Adrenal gland (tissue), 12 donors: Measurements from ENCODE around the gene RSRC1. TPM values are rescaled to one million over a fixed set of nuclear protein-coding genes. Genes with fewer than 3 reads are reported as not detected.

Experiments
- DNase-seq, 7 donors: peaks; one replicate each; pipeline ENCODE4 v3.0.0-alpha.2; 2019 to 2020
- H3K27ac ChIP-seq, 5 donors: fragments of 200-600 bp; sonication (generic) in 4 of 5; 1 replicate in 3 of 5; 2 replicates in 2 of 5; pipeline versions ENCODE4 v1.5.1 to v1.8.0; 2016 to 2020; ENCODE audit warnings: mild to moderate bottlenecking in 1 of 5
- H3K27me3 ChIP-seq: fragments of 200-600 bp; 2 replicates; pipeline ENCODE4 v1.8.0; 2021
- H3K36me3 ChIP-seq, 2 donors: fragments of 200-600 bp; replicated peaks in 1 of 2; 1 replicate in 1 of 2; 2 replicates in 1 of 2; pipeline versions ENCODE4 v1.5.1 to v1.8.0; 2018 to 2022
- H3K4me1 ChIP-seq, 2 donors: fragments of 200-600 bp; replicated peaks in 1 of 2; 1 replicate in 1 of 2; 2 replicates in 1 of 2; pipeline versions ENCODE4 v1.5.1 to v1.8.0; 2018 to 2021
- H3K4me3 ChIP-seq, 4 donors: fragments of 200-600 bp; sonication (generic) in 3 of 4; one replicate each; pipeline ENCODE4 v1.5.1; 2016 to 2018
- H3K9me3 ChIP-seq, 3 donors: fragments of 200-600 bp; sonication (generic) in 1 of 3; replicated peaks in 1 of 3; 1 replicate in 2 of 3; 2 replicates in 1 of 3; pipeline versions ENCODE4 v1.5.1 to v1.8.0; 2016 to 2021
- POLR2A ChIP-seq, 2 donors: fragments of 450-650 bp; IDR thresholded peaks; one replicate each; pipeline ENCODE4 v1.6.1; 2017; ENCODE audit warnings: antibody characterized with exemption in 2 of 2, mild to moderate bottlenecking in 2 of 2, moderate library complexity in 1 of 2
- whole genome bisulfite sequencing, 4 donors: extraction: QIAGEN DNeasy Blood & Tissue Kit in 2 of 4; methylation state at CpG; one replicate each; pipeline versions ENCODE4 v1.1.5 to v1.1.7; 2013 to 2017; 5-methylcytosine and 5-hydroxymethylcytosine counted together
- intact Hi-C, 2 donors: fragments of 100-400 bp; cut with DNase I; formaldehyde crosslinking; loops; one replicate each; pipeline versions ENCODE4 v1.14.1 to v1.15.0; 2022 to 2023
- polyA plus RNA-seq, 3 donors: library from polyadenylated mRNA; stranded (reverse); fragments of 200-250 nt in 2 of 3; fragments of 350-450 nt in 1 of 3; fragmentation: Illumina TruSeq in 1 of 3; extraction: RNeasy Lipid Tissue Mini Kit (QIAGEN cat#74804) in 1 of 3; gene quantifications; one replicate each; pipeline ENCODE4 v1.2.3, GENCODE V29; 2013 to 2014
- total RNA-seq, 9 donors: library from RNA; depleted of rRNA in 4 of 9; stranded (reverse); fragments of >200 nt in 4 of 9; fragments of 120-200 nt in 1 of 9; fragmentation: NEBNext Ultra II Directional in 1 of 9; extraction: Animal tissue kit (Norgen Biotek cat#: 25700) in 1 of 9; gene quantifications; one replicate each; pipeline versions ENCODE4 v1.1.0 to v1.2.4, GENCODE V29; 2013 to 2023
- TF ChIP-seq, protein P1 (sequence below), 6 experiments: fragments of 450-650 bp in 4 of 6; fragments of 200-600 bp in 2 of 6; sonication (generic) in 1 of 6; IDR thresholded peaks; 1 replicate in 5 of 6; 2 replicates in 1 of 6; pipeline versions ENCODE4 v1.5.1 to v1.8.0; 2016 to 2021; ENCODE audit warnings: antibody characterized with exemption in 6 of 6, mild to moderate bottlenecking in 2 of 6, moderate library complexity in 1 of 6
- donor health status: healthy with polysubstance abuse.
- donor health status: Bipolar disorder and iron deficiency.
- donor health status: DM: yes; HTN: yes; CAD: no.
- donor health status: DM: no; HTN: no; CAD: no.
- donor health status: DM: no; HTN: no; CAD: no.
- donor health status: DM: yes; HTN: yes; CAD: no.

The RSRC1 gene
- total and polyA plus RNA-seq, 12 donors, result 12.6 to 125 (median 37.5) TPM

DNA sequence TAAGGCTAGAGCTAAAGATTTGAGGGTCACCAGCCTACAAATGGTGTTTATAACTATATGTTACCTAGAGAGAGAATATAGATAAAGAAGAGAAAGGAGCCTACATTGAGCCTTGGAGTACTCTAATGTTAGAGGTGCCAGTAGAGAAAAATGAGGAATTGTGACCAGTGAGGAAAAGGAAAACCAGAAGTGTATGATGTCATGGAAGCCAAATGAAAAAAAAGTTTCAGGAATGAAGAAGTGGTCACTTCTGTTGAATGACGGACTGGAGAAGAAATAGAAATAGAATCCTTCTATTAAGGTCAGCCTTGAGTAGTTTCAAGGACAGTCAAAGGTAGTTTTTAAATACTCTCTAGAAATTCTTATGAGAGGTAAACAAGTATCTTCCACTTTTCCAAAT is 409.9 kb downstream of the RSRC1 start:
- WGBS, 4 donors, result 36 to 57% (median 41%) methylated on average over 1 of the region's 1 CpG
- Histone ChIP-seq H3K36me3 (no peaks in the 10 kb centered on the region), H3K4me3 (no peak overlapping the region), H3K9me3 (no peaks in the 10 kb centered on the region), H3K4me1 (no peaks in the 10 kb centered on the region), H3K27me3 (no peaks in the 10 kb centered on the region), H3K27ac (no peak overlapping the region)
- intact Hi-C loops, result no loop called here
- DNase-seq, result no peak
- no peak for TF ChIP-seq POLR2A (IDR thresholded peaks at IDR 0.05)
- TF ChIP-seq, protein P1, sequence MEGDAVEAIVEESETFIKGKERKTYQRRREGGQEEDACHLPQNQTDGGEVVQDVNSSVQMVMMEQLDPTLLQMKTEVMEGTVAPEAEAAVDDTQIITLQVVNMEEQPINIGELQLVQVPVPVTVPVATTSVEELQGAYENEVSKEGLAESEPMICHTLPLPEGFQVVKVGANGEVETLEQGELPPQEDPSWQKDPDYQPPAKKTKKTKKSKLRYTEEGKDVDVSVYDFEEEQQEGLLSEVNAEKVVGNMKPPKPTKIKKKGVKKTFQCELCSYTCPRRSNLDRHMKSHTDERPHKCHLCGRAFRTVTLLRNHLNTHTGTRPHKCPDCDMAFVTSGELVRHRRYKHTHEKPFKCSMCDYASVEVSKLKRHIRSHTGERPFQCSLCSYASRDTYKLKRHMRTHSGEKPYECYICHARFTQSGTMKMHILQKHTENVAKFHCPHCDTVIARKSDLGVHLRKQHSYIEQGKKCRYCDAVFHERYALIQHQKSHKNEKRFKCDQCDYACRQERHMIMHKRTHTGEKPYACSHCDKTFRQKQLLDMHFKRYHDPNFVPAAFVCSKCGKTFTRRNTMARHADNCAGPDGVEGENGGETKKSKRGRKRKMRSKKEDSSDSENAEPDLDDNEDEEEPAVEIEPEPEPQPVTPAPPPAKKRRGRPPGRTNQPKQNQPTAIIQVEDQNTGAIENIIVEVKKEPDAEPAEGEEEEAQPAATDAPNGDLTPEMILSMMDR (IDR thresholded peaks at IDR 0.05), result no peak

DNA sequence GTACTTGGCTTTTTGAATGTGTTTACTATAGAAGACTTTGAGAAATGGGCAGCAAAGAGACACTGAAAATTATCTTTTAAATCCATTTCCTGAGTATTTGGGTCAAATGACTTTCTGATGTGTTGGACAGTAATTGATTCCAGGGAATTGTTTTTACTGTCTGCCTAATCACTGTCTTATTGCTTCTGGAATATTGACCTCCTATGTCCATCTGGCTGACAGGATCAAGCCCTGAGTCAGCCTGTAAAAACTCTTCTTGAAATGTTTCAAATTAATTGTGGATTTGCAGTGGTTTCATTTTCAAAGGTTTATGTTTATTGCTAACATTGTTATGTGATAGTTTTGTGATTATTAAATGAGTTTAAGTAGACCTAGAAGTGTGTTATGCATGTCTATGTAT is 410.5 kb downstream of the RSRC1 start:
- Histone ChIP-seq H3K36me3 (no peaks in the 10 kb centered on the region), H3K27me3 (no peaks in the 10 kb centered on the region), H3K9me3 (no peaks in the 10 kb centered on the region), H3K27ac (no peak overlapping the region), H3K4me3 (no peak overlapping the region), H3K4me1 (no peaks in the 10 kb centered on the region)
- intact Hi-C loops, result no loop called here
- TF ChIP-seq, protein P1 (IDR thresholded peaks at IDR 0.05), result no peak
- TF ChIP-seq POLR2A (IDR thresholded peaks at IDR 0.05), result no peak
- no peak for DNase-seq

- intact Hi-C loops, result no loop called here
- H3K4me3 ChIP-seq, result no peak overlapping the region
- no peaks in the 10 kb centered on the region for H3K36me3 ChIP-seq
- WGBS, 4 donors, result 66 to 77% (median 76%) methylated on average over 4 of the region's 4 CpGs
- H3K4me1 ChIP-seq, result no peaks in the 10 kb centered on the region
- no peaks in the 10 kb centered on the region for H3K27me3 ChIP-seq
- peak in 1 of 7 donors; percentile 10 for DNase-seq
- H3K27ac ChIP-seq, result no peak overlapping the region
- H3K9me3 ChIP-seq, result no peaks in the 10 kb centered on the region
- TF ChIP-seq, protein P1 (IDR thresholded peaks at IDR 0.05), result no peak
- TF ChIP-seq POLR2A (IDR thresholded peaks at IDR 0.05), result no peak
These were observed 412.6 kb downstream of the RSRC1 start for GRCh38 chr3:158522221-158523136.

GRCh38 chr3:158528076-158528674 is 418.3 kb downstream of the RSRC1 start:
- no peak for DNase-seq
- H3K9me3 ChIP-seq, result no peaks in the 10 kb centered on the region
- no peak overlapping the region for H3K27ac ChIP-seq
- no peak overlapping the region for H3K4me3 ChIP-seq
- TF ChIP-seq, protein P1 (IDR thresholded peaks at IDR 0.05), result no peak
- TF ChIP-seq POLR2A (IDR thresholded peaks at IDR 0.05), result no peak
- H3K4me1 ChIP-seq, result no peaks in the 10 kb centered on the region
- WGBS, 4 donors, result 88 to 95% (median 91%) methylated on average over 7 of the region's 7 CpGs
- no peaks in the 10 kb centered on the region for H3K27me3 ChIP-seq
- H3K36me3 ChIP-seq, result no peaks in the 10 kb centered on the region
- intact Hi-C loops, result no loop called here
